Panc1 (cell line): ENCODE results near the gene MRPL44.

ENCODE experiments used
- CTCF ChIP-seq: fragments of 450-650 bp; IDR thresholded peaks from 2 replicates; pipeline ENCODE4 v1.5.1; 2017; ENCODE audit warnings: mild to moderate bottlenecking
- POLR2AphosphoS5 ChIP-seq: IDR thresholded peaks from 2 replicates; pipeline ENCODE4 v1.6.1; 2012; ENCODE audit warnings: mild to moderate bottlenecking, low read depth, low read length, moderate library complexity

- TF ChIP-seq CTCF (no peak), POLR2AphosphoS5 (no peak)
Observed at GRCh38 chr2:223967981-223968380, 10.7 kb downstream of the MRPL44 start.
